ENCODE data around the gene SSUH2. TPM values are rescaled to one million over a fixed set of nuclear protein-coding genes. Genes with fewer than 3 reads are reported as not detected.
A peak's percentile ranks its signal among the peaks of the same experiment; 100 is the strongest.

Gene SSUH2
- total RNA-seq, 4 donors from 2014 or later = 0.62 TPM; not detected in 3

DNA sequence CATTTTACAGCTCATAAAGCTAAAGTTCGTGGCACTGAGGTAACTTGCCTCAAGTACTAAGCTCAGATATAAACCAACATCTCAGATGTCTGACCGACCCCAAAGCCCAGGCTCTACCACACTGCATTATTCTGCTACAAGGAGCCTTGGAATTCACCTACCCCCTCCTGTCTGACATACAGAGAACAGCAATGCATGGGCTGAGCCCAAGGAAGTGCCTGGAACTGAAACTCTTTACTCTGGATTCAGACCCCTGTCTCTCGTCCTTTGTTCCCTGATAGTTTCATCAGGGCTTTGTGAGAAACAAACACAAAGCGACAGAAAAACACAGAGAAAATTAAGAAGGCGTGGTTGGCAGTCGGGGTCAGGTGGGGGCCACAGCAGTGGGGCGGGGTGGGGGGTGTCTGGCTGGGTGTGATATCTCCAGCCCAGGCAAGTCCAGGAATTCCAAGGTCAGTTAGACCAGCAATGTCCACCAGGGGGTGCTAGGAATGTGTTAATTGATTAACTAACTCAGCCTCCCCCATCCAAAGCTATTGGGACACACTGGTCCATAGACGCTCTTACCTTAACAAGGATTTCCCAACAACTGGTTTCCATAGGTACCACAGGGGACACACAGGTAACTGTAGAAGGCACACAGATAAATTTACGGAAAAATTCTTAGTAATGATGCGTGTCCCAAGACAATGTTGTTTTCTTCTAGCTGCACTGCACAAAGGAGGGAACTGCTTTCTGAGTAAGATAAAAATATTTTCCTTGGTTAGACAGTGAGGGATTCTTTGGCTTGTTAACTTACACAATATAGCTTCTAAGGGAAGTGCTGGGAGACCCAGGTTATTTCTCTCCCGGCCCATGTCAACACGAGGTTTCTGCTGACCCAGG, 18.8 kb upstream of the SSUH2 start:
- 59% methylated on average over 12 of the region's 12 CpGs for WGBS
- no peak for DNase-seq (ENCODE audit: low spot score in 2 of 2)
- no peaks in the 10 kb centered on the region for H3K27me3 ChIP-seq
- H3K4me3 ChIP-seq = no peak overlapping the region
- H3K36me3 ChIP-seq = no peaks in the 10 kb centered on the region
- no peak overlapping the region for H3K27ac ChIP-seq
- H3K4me1 ChIP-seq = peaks cover 11% of the 10 kb centered on the region
- H3K9me3 ChIP-seq = no peaks in the 10 kb centered on the region
- TF ChIP-seq, protein P1, sequence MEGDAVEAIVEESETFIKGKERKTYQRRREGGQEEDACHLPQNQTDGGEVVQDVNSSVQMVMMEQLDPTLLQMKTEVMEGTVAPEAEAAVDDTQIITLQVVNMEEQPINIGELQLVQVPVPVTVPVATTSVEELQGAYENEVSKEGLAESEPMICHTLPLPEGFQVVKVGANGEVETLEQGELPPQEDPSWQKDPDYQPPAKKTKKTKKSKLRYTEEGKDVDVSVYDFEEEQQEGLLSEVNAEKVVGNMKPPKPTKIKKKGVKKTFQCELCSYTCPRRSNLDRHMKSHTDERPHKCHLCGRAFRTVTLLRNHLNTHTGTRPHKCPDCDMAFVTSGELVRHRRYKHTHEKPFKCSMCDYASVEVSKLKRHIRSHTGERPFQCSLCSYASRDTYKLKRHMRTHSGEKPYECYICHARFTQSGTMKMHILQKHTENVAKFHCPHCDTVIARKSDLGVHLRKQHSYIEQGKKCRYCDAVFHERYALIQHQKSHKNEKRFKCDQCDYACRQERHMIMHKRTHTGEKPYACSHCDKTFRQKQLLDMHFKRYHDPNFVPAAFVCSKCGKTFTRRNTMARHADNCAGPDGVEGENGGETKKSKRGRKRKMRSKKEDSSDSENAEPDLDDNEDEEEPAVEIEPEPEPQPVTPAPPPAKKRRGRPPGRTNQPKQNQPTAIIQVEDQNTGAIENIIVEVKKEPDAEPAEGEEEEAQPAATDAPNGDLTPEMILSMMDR (IDR thresholded peaks at IDR 0.05) = peak in 1 of 2 donors; percentile 36
- no peak for TF ChIP-seq POLR2AphosphoS5 (IDR thresholded peaks at IDR 0.05)
- TF ChIP-seq POLR2A (IDR thresholded peaks at IDR 0.05) = no peak
- no peak for TF ChIP-seq EP300 (IDR thresholded peaks at IDR 0.05)

DNA sequence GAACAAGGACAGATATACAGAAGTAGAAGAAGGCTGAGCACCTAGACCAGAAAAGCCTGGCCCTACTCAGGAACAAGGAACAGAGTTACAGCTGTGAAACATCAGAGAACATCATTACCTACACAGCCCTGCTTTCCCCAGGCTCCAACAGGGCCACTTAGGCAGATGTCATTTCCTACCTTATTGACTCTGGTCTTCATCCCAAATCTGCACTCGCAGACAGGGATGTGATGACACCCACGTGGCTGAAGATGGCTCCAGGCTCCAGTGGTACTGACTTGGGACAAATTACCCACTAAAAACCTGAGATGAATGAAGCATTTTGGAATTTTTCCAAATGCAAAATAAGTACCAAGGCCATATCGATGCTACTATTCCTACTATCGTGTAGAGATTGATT, 18.0 kb upstream of the SSUH2 start:
- no peaks in the 10 kb centered on the region for H3K27me3 ChIP-seq
- TF ChIP-seq, protein P1 (IDR thresholded peaks at IDR 0.05) = no peak
- no peak for TF ChIP-seq POLR2A (IDR thresholded peaks at IDR 0.05)
- TF ChIP-seq POLR2AphosphoS5 (IDR thresholded peaks at IDR 0.05) = no peak
- no peak for TF ChIP-seq EP300 (IDR thresholded peaks at IDR 0.05)
- H3K27ac ChIP-seq = no peak overlapping the region
- H3K4me1 ChIP-seq = peaks cover 15% of the 10 kb centered on the region
- no peaks in the 10 kb centered on the region for H3K9me3 ChIP-seq
- no peak for DNase-seq (ENCODE audit: low spot score in 2 of 2)
- H3K36me3 ChIP-seq = no peaks in the 10 kb centered on the region
- 64% methylated on average over 3 of the region's 4 CpGs for WGBS
- no peak overlapping the region for H3K4me3 ChIP-seq

DNA sequence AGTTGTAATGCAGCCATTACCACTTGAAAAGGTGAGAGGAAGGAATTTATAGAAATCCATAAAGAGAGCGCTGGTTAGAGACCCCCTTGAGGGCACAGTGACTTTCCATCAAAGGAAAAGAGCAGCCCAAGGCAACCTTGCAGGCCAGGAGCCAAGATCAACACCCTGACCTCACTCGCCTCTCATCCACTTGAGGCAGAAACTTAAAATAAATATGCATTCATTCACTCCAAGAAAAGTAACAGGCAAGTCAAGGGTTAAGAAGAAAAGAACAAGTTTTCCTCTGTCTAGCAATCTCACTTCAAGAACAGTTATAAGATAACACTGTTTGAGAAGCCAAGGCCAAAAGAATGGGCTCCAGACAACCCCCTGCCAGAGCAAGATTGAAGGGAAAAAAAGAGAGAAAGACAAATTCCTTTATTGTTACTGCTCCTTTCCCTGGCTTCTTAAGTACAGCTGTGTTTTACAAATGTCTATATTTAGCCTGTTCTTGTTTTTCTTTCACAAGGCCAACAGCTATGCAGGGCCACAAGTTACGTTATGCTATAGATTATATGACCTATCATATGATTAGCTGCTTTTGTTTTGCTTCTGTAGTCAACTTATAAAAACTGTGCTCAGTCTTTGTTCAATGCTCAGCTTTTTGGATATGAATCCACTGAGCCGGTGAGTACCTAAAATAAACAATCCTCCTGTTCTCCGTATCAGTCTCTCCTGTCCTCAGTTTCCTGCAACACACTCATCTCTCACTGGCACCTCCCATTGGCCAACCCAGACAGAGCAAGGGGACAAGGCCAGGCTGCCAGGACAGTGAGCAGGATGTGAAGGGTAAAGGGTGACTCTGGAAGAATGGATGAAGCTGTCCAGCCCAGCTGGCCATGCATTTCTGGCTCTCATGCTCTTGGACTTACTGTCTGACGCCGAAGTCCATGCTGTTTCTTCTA, 15.8 kb upstream of the SSUH2 start:
- WGBS = 78% methylated on average over 6 of the region's 7 CpGs
- Histone ChIP-seq H3K27ac (no peak overlapping the region), H3K27me3 (no peaks in the 10 kb centered on the region), H3K9me3 (no peaks in the 10 kb centered on the region), H3K4me3 (no peak overlapping the region), H3K4me1 (peaks cover 15% of the 10 kb centered on the region), H3K36me3 (no peaks in the 10 kb centered on the region)
- no peak for DNase-seq (ENCODE audit: low spot score in 2 of 2)
- TF ChIP-seq, protein P1 (IDR thresholded peaks at IDR 0.05) = no peak
- TF ChIP-seq EP300 (IDR thresholded peaks at IDR 0.05) (no peak), POLR2A (IDR thresholded peaks at IDR 0.05) (no peak), POLR2AphosphoS5 (IDR thresholded peaks at IDR 0.05) (no peak)

DNA sequence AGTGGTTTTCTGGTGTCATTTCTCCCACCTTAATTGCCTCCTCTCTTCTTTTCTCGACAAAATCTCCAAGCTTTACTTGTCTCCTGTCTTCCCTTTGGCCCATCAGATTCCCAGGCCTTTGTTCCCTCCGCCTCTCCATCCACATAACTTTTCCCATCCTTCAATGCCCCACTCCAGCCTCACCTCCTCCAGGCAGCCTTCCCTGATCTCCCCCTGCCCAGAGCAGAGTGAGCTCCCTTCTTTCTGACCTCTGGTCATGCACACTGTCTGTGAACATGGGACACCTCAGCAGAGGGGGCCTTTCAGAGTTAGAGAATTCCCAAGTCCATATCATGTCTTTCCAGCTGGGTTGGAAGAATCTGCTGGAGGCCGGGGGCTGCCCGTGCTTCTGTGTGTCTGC, 14.6 kb upstream of the SSUH2 start:
- DNase-seq (ENCODE audit: low spot score in 2 of 2) = no peak
- no peaks in the 10 kb centered on the region for H3K9me3 ChIP-seq
- TF ChIP-seq POLR2AphosphoS5 (IDR thresholded peaks at IDR 0.05) (no peak), POLR2A (IDR thresholded peaks at IDR 0.05) (no peak), EP300 (IDR thresholded peaks at IDR 0.05) (no peak)
- TF ChIP-seq, protein P1 (IDR thresholded peaks at IDR 0.05) = no peak
- H3K4me1 ChIP-seq = peaks cover 15% of the 10 kb centered on the region
- H3K27ac ChIP-seq = no peak overlapping the region
- no peaks in the 10 kb centered on the region for H3K36me3 ChIP-seq
- H3K4me3 ChIP-seq = no peak overlapping the region
- WGBS = 93% methylated on average over 4 of the region's 4 CpGs
- no peaks in the 10 kb centered on the region for H3K27me3 ChIP-seq

Data from suprapubic skin (tissue), 4 donors.